HG02870 (cell line): Measurements from ENCODE around the gene TMEM178B.
"Not testable (repeated sequence)": the region's sequence is repeated elsewhere in the genome, so short reads cannot be mapped to it uniquely, and the experiment has no call there.

Experiments used
- ATAC-seq: cut with Tn5 transposase; IDR thresholded peaks from one replicate; pipeline ENCODE4 v1.9.1; 2021; ENCODE audit warnings: mild to moderate bottlenecking, moderate library complexity; ENCODE audit not compliant: unreplicated experiment

Gene TMEM178B

GRCh38 chr7:141302617-141303016, 228.8 kb downstream of the TMEM178B start:
- no peak for ATAC-seq

GRCh38 chr7:141304291-141304690, 230.4 kb downstream of the TMEM178B start:
- no peak for ATAC-seq

GRCh38 chr7:141306081-141306480, 232.2 kb downstream of the TMEM178B start:
- ATAC-seq, result no peak

DNA sequence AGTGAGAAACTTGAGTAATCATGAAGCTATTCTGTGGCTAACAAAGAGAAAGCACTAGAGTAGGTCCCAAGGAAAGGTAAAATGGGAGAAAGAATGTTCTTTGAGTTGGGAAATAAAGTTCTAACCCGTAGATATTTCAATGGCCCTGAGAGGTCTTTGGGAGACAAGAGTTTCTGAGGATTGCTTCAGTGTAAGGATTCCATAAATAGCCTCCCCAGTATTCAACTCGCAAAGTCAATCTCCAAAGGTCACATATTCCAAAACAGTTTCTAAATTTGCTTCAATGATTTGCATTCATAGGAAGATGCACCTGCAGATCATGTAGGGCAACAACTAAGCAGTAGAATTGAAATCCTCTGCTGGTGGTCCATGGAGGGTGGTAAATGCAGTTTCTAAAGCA, 238.5 kb downstream of the TMEM178B start:
- ATAC-seq, result no peak

- no peak for ATAC-seq
Observed at GRCh38 chr7:141312828-141313521, 239.1 kb downstream of the TMEM178B start.

- ATAC-seq, result no peak
Observed at GRCh38 chr7:141313896-141314295, 240.0 kb downstream of the TMEM178B start.

GRCh38 chr7:141317033-141317585, 243.2 kb downstream of the TMEM178B start:
- no peak for ATAC-seq

DNA sequence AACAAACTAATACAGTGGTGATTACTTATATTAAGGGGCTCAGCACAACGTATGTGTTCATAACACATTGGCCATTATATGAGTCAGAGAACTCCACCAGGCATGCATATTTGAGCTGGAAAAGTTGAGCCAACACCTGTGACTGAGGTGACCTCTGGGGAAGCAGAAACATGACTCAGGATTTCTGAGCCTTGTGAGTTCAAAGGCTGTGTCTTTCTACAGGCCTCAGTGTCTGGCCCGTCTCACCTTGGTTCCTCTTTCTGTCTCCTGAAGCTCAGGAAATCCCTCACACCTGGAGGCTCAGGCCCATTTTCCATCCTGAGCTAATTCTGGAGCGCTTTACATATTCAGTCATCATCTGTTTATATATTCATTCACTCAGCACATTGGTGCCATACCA, 246.4 kb downstream of the TMEM178B start:
- ATAC-seq, result no peak

GRCh38 chr7:141322383-141322782, 248.5 kb downstream of the TMEM178B start:
- ATAC-seq, result no peak

DNA sequence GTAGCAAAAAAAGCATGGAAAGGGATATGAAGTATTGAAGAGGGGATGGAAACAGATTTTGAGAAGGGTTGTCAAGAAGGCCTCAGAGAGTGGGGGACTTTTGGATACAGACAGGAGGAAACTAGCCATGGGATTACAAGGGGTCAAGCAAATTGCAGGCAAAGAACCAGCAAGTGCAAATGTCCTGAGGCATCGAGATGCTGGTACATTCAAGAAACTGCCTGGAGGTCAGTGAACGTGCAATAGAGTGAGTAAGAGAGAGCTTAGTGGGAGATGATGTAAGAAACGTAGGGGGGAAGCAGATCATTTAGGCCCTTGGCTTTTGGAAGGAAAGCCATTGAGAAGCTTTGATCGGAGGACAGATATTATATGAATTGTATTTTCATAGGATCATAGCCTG, 250.0 kb downstream of the TMEM178B start:
- ATAC-seq, result no peak

DNA sequence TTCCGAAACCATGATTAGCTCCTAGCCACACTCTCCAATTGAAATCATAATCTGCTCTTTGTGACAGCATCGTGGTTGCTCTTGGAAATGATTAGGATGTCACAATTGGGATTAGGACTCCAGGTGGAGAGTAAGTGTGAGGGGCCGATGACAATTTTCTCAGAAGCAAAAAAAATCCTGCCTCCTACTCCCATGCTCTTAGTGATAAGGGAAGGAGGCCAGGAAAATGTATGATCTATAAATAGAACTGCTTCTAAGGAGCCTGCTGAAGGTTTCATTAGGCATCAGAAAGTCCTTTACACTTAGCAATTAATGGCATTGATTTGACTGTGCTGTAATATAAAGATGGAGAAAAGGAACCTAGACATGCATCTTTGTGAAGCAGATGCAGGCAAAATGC, 251.0 kb downstream of the TMEM178B start:
- ATAC-seq, result no peak

DNA sequence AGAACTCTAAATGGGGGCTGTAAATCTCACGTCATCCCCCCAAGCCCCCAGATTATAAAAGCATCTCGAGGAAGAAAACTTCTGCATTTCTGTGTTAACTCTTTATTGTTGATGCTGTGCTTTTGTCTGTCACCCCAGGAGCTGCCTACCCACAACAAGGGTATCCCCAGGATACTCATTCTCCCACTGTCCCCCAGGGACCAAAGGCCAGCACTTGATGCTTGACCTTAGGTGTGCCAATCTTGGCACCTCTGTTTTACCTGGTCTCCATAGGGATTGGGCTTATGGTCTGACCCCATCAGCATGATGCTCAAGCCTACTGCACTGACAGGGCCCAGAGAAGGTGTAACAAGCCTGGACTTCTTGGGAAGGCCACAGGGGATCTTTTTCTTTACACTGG, 251.4 kb downstream of the TMEM178B start:
- ATAC-seq, result no peak

DNA sequence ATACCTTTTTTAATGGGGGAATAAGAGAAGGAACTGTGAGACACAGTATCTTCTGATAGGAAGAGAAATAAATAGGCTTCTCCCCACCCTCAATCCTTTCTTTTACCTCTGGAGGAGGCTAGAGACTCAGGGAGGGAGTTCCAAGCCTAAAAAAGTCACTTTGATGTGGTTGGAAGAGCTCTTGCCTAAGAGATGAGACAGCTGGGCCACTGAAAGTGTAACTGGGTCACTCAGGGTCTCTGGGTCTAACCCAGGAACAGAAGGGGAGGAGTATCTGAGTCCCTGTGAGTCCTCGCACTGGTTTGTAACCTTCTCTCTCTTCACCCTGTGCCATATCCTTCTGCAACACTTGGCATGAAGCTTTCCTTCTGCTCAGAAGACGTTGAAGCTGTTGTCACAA, 254.4 kb downstream of the TMEM178B start:
- no peak for ATAC-seq

DNA sequence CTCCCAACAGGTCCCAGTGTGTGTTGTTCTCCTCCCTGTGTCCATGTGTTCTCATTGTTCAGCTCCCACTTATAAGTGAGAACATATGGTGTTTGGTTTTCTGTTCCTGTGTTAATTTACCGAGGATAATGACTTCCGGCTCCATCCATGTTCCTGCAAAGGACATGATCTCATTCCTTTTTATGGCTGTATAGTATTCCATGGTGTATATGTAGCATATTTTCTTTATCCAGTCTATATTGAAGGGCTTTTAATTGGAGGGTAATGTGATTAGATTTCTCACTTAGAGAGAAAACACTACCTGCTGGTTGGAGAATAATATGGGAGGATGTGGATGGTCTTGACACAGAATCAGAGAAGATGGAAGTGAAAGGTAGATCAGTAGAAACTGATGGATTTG, 256.4 kb downstream of the TMEM178B start:
- not testable (repeated sequence) for ATAC-seq

GRCh38 chr7:141333459-141333858, 259.6 kb downstream of the TMEM178B start:
- no peak for ATAC-seq

GRCh38 chr7:141335164-141335563, 261.3 kb downstream of the TMEM178B start:
- no peak for ATAC-seq

DNA sequence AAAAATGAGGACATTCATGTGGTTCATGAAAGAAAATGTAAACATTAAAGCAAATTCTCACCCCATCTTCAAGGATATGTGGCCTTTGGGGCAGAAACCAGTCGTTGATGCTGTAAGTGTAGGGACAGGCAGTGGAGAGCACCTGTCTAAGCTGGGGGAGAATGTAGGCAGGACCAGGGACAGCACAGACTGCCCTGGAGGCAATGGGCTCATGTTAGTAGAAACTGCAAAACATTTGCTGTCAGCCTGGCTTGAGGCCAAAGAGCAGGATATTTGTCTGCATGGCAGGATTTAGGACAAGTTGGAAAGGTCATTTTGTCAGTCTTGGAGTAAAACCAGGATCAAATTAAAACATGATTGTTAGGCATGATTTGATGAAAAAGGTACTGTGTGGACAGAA, 265.7 kb downstream of the TMEM178B start:
- ATAC-seq, result no peak

DNA sequence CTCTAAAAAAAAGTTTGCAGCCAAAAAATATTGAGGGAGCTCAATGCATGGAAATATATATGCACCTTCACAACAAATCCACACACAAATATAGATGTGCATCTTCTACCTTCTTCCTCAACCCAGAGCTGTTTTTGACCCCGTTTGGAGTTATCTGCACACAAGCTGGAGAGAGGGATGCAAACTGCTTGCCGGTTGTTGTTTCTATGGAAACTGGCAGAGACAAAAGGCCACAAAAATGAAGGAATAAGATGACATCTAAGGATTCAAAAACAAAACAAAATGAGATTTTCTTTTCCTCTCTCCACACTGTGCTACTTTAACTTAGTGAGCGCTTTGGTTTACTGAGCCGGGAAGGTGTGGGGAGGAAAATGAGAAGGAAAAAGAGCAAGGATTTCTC, 267.1 kb downstream of the TMEM178B start:
- no peak for ATAC-seq

DNA sequence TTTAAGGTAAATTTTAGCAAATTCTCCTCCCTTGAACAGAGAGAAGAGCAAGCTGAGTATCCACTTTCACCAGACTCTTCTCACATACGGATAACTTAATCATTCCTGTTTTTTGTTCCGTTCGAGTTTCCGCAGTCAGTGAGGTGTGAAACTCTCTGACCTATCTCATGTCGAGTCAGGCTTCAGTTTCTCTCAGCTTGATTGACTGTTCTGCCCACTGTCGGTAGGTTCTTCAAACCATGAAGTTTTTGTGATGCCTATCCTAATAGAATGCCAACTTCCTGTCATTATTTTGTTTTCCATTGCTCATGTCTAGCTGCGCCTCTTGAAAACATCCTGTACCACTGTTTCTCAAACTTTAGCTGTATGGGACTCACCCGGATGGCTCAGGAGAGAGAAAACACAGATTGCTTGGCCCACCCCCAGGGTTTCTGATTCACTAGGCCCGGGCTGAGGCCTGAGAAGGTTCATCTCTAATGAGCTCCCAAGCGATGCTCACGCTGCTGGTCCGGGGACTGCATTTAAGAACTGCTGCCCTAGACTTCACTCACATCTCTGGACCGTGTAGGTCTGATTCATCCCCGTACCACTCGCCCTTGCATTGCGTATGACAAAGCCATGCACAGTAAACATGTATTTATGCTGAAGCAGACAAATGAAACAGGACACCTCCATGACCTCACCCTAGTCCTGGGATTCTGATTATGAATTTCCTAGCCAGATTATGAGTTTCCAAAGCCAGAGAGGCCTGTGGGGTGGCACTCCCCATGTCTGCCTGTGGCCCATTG, 269.0 kb downstream of the TMEM178B start:
- ATAC-seq, result no peak

- ATAC-seq, result no peak
Observed at GRCh38 chr7:141344153-141344935, 270.5 kb downstream of the TMEM178B start.

DNA sequence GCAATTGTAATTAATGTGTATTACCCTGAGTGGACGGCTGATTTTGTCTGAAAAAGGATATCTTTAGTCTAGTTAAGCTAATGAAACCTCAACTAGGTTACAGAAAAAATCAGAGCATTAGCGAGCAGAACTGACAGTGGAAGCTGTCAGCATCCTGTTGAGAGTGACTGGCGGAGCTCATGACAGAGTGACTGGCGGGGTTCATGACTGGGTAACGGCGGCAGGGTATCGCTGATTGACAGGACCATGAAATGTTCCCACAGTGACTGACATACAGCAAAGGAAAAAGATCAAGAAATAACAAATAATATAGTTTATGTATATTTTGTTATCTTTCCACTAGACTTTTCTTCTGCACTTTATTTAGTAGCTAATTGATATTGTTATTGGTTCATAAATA, 274.9 kb downstream of the TMEM178B start:
- ATAC-seq, result no peak
